COLO668 (cell line): ENCODE measurements around the gene MESP2.

Experiments used
- DNase-seq: peaks from one replicate; lab custom pipeline; 2025; ENCODE audit not compliant: unreplicated experiment; lab: John Stamatoyannopoulos, UW

Gene MESP2

GRCh38 chr15:89814112-89814742 is 38.1 kb downstream of the MESP2 start:
- DNase-seq, result no peak

DNA sequence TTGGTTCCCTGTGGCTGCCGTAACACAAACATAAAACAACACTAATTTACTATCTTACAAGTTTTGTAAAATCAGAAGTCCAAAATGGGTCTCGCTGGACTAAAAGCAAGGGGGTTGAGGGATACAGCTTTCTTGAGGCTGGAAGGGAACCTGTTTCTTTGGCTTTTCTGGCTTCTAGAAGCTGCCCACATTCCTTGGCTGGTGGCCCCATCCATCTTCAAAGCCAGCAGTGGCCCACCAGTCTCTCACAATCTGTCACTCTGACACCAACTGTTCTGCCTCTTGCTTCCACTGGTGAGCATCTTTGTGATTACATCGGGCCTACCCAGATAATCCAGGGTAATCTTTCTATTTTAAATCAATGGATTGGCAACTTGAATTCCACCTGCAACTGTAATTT is 39.6 kb downstream of the MESP2 start:
- DNase-seq, result no peak

DNA sequence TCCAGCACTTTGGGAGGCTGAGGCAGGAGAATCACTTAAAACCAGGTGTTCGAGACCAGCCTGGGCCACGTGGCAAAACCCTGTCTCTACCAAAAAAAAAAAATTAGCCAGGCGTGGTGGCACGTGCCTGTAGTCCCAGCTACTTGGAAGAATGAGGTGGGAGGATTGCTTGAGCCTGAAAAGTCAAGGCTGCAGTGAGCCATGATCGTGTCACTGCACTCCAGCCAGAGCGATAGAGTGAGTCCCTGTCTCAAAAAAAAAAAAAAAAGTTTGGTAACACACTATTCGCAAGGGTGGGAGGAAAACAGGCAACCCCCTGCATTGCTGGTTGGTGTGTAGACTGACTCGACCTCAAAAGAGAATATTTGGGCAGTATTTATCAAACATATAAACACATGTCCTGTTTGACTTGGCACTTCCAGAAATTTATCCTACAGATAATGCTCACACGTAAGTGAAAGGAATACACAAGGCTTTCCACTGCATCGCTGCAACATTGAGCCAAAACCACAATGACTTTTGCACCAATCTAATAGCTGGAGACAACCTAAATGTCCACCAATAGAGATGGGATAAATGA is 41.7 kb downstream of the MESP2 start:
- DNase-seq, result no peak

- no peak for DNase-seq
These were observed 42.2 kb downstream of the MESP2 start for GRCh38 chr15:89818287-89818686.

- DNase-seq, result no peak
These were observed 44.8 kb downstream of the MESP2 start for GRCh38 chr15:89820666-89821611.

GRCh38 chr15:89822026-89822425 is 45.9 kb downstream of the MESP2 start:
- DNase-seq, result no peak

- DNase-seq, result no peak
These were observed 46.4 kb downstream of the MESP2 start for GRCh38 chr15:89822611-89822950.

DNA sequence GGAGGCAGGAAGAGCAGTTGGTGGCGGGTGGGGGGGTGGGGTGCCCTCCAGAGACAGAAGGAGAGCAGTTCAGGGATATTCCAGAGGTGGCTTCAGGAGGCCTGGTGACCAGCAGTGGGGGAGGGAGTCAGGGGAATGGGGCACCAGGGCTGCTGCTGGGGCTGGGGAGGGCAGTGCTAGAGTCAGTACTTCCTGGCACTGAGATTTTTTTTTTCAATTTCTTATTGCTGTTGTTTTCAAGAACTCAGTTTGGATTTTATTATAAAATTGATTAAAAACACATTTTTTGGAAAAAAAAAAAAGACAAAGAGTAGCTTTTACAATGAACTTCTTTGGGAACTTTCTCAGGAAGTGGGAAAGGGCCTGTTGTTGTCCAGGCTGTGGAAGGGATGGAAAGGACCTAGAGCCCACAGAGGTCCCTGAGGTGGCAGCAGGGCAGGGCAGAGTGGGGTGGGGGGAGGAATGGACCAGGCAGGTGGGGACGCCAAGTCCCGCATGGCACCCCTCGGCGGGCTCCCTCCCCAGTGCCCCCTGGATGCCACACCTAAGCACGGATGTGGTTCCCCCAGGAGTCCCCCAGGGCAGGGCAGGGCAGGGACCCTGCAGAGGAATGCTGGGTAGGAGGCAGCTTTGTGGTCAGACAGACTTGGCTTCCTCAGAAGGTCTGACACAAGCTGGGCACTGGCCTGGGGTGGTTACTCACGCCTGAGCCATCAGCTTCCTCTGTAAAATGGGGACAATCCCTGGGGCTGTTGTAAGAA is 47.0 kb downstream of the MESP2 start:
- no peak for DNase-seq

DNA sequence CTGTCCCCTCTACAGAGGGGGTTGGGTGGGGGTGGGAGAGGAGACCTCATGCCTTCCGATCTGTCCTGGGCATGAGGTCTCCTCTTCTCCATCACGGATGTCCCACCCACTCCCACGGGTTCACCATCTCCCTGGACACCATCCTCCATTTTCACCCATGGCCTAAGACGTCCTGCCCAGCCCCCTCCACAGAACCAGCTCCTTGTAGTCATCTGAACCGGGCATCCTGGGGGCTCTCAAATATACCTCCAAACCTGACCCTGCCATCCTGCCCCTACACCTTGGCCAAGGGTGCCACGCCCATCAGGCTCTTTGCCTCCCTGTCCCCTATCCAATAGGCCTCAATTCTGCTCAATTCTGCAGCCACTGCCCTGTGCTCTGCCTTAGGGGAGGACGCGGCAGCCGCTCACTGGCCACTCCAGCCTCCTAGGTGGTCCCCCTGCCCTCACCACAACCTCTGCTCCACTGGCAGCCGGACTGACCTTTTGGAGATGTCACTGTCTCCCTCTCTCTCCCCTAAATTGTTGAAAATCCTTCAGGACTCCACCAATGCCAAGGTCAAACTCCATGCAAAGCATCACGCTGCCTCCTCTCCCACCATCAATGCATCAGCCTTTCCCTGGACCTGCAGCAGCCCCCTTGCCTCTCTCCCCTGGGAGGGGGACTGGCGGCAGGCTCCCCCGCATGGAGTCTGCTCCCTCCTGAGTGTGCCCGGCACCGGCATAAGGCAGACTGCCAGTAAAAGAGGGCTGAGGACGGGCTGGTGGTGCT is 47.9 kb downstream of the MESP2 start:
- no peak for DNase-seq

DNA sequence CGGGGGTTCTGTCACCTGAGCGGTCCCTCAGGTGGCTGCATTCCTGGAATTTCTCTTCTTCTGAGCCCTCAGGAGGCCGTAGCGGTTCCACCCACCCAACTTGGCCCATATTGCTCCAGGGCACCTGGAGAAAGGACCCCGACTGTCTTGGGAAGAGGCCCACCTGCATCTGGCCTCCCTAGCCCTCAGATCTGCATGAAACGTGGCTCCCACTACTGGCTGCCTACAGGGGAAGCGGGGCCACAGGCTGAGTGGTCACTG is 48.4 kb downstream of the MESP2 start:
- no peak for DNase-seq

- DNase-seq, result no peak
These were observed 49.3 kb downstream of the MESP2 start for GRCh38 chr15:89825271-89825940.

- no peak for DNase-seq
These were observed 50.8 kb downstream of the MESP2 start for GRCh38 chr15:89826671-89827655.

DNA sequence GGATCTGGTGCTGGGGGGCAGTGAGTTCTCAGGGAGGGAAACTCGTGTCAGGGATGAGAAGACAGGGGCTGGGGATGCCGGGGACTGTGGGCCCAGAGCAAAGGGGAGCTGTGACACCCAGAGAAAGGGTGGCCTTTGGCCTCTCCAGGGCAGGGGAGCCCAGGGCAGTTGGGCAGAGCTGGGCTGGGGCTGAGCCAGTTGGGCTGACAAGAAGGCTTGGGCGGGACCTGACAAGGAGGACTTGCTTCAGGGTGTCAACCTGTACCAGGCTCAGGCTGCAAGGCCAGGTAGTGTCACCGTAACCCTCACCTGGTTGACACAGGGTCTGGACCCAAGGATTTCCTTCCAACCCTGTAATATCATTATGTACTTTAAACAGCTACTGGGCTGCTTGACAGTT is 51.7 kb downstream of the MESP2 start:
- no peak for DNase-seq
